KOPT-K1 (cell line): ENCODE results near the gene TMC2.
"Not testable (repeated sequence)": the region's sequence is repeated elsewhere in the genome, so short reads cannot be mapped to it uniquely, and the experiment has no call there.

Source experiments
- H3K27ac ChIP-seq: fragments of 200-600 bp; sonication (generic); 2 replicates; pipeline ENCODE4 v1.5.1; 2016; ENCODE audit warnings: antibody characterized with exemption, mild to moderate bottlenecking, low read depth, low read length; ENCODE audit not compliant: poor library complexity, severe bottlenecking
- H3K36me3 ChIP-seq: fragments of 200-600 bp; sonication (generic); 2 replicates; pipeline ENCODE4 v1.5.1; 2017; ENCODE audit warnings: antibody characterized with exemption, mild to moderate bottlenecking, low read length, moderate library complexity; ENCODE audit not compliant: insufficient read depth
- H3K9me3 ChIP-seq: fragments of 200-600 bp; sonication (generic); 2 replicates; pipeline ENCODE4 v1.5.1; 2017; ENCODE audit warnings: antibody characterized with exemption, low read length, mild to moderate bottlenecking; ENCODE audit not compliant: insufficient read depth, poor library complexity, severe bottlenecking

The TMC2 gene

GRCh38 chr20:2673453-2673852 lies 137.1 kb downstream of the TMC2 start:
- Histone ChIP-seq H3K9me3 (no peaks in the 10 kb centered on the region), H3K27ac (no peak overlapping the region), H3K36me3 (no peaks in the 10 kb centered on the region)

- H3K27ac ChIP-seq = no peak overlapping the region
- H3K9me3 ChIP-seq = no peaks in the 10 kb centered on the region
- no peaks in the 10 kb centered on the region for H3K36me3 ChIP-seq
Observed at GRCh38 chr20:2680046-2680445, 143.7 kb downstream of the TMC2 start.

GRCh38 chr20:2682040-2682439 lies 145.7 kb downstream of the TMC2 start:
- not testable (repeated sequence) for H3K27ac ChIP-seq, H3K9me3 ChIP-seq, H3K36me3 ChIP-seq

- not testable (repeated sequence) for H3K36me3 ChIP-seq, H3K9me3 ChIP-seq, H3K27ac ChIP-seq
Observed at GRCh38 chr20:2684817-2685216, 148.4 kb downstream of the TMC2 start.

GRCh38 chr20:2687514-2687913 lies 151.1 kb downstream of the TMC2 start:
- no peaks in the 10 kb centered on the region for H3K36me3 ChIP-seq
- H3K9me3 ChIP-seq = no peaks in the 10 kb centered on the region
- H3K27ac ChIP-seq = no peak overlapping the region

GRCh38 chr20:2688041-2688591 lies 151.7 kb downstream of the TMC2 start:
- H3K27ac ChIP-seq = no peak overlapping the region
- no peaks in the 10 kb centered on the region for H3K36me3 ChIP-seq
- no peaks in the 10 kb centered on the region for H3K9me3 ChIP-seq

GRCh38 chr20:2690213-2690612 lies 153.8 kb downstream of the TMC2 start:
- Histone ChIP-seq H3K9me3 (no peaks in the 10 kb centered on the region), H3K27ac (no peak overlapping the region), H3K36me3 (no peaks in the 10 kb centered on the region)

- H3K27ac ChIP-seq = no peak overlapping the region
- H3K36me3 ChIP-seq = no peaks in the 10 kb centered on the region
- no peaks in the 10 kb centered on the region for H3K9me3 ChIP-seq
Observed at GRCh38 chr20:2690718-2691117, 154.3 kb downstream of the TMC2 start.

- no peaks in the 10 kb centered on the region for H3K36me3 ChIP-seq
- no peaks in the 10 kb centered on the region for H3K9me3 ChIP-seq
- H3K27ac ChIP-seq = no peak overlapping the region
Observed at GRCh38 chr20:2691127-2691526, 154.8 kb downstream of the TMC2 start.
